DOHH2 (cell line): ENCODE measurements around the gene PPP1R14C.

Experiments used
- CTCF ChIP-seq: fragments of 200-600 bp; sonication (generic); IDR thresholded peaks from one replicate; pipeline ENCODE4 v1.5.1; 2014; ENCODE audit warnings: antibody characterized with exemption, mild to moderate bottlenecking, low read depth, low read length; ENCODE audit not compliant: poor library complexity, severe bottlenecking
- EZH2phosphoT487 ChIP-seq: fragments of 200-600 bp; sonication (generic); IDR thresholded peaks from 2 replicates; pipeline ENCODE4 v1.6.1; 2017; ENCODE audit warnings: borderline replicate concordance, mild to moderate bottlenecking, antibody characterized with exemption, low read length, moderate library complexity, mixed read lengths

DNA sequence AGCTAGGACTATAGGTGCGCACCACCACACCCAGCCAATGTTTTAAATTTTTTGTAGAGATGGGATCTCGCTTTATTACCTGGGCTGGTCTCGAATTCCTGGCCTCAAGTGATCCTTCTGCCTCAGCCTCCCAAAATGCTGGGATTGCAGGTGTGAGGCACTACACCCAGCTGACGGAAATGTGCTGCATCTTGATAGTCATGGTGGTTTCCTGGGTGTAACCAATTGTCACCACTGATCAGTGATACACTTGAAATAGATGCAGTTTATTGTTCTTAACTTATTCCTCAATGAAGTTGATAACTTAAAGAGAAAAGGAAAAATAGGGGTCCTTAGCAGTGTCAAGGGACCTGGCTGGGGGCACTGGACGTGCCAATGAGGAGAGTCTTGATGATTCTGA lies 92.4 kb downstream of the PPP1R14C start:
- TF ChIP-seq CTCF (no peak), EZH2phosphoT487 (no peak)
